CD4-positive, alpha-beta T cell (primary cell): ENCODE data around the gene BMAL2. TPM values are rescaled to one million over a fixed set of nuclear protein-coding genes. Genes with fewer than 3 reads are reported as not detected.

ENCODE experiments used
- ATAC-seq: fragments of 200-7000 bp; cut with Tn5 transposase; one replicate; pipeline ENCODE4 v1.10.0; 2022; ENCODE audit warnings: mild to moderate bottlenecking; ENCODE audit not compliant: poor library complexity
- CTCF ChIA-PET: fragments of 350-600 bp; sonication (Branson Sonifier 250); formaldehyde crosslinking; loops from one replicate; lab custom pipeline; 2021; ENCODE audit warnings: antibody characterized with exemption, inconsistent platforms; lab: Charles Lee
- POLR2A ChIA-PET: fragments of 350-600 bp; sonication (Branson Sonifier 250); formaldehyde crosslinking; loops from one replicate; lab custom pipeline; 2021; ENCODE audit warnings: antibody characterized with exemption, inconsistent platforms; lab: Charles Lee
- DNase-seq, 14 experiments: peaks; one replicate each; pipeline ENCODE4 v3.0.0-alpha.2; 2013 to 2020; ENCODE audit warnings: mixed read lengths in 2 of 14
- H3K27ac ChIP-seq, 2 donors: one replicate each; pipeline versions ENCODE4 v1.5.1 to v1.7.0; 2013; ENCODE audit warnings: low read length in 2 of 2, low read depth in 1 of 2, mild to moderate bottlenecking in 1 of 2
- H3K27me3 ChIP-seq, 2 experiments: 1 replicate in 1 of 2; 2 replicates in 1 of 2; pipeline versions ENCODE4 v1.6.1 to v1.7.0; 2013; ENCODE audit warnings: low read length in 2 of 2, control low read depth in 1 of 2, mild to moderate bottlenecking in 1 of 2, moderate library complexity in 1 of 2; ENCODE audit not compliant: insufficient read depth in 2 of 2, control insufficient read depth in 1 of 2
- H3K36me3 ChIP-seq: one replicate; pipeline ENCODE4 v1.6.1; 2013; ENCODE audit warnings: low read length, control low read depth; ENCODE audit not compliant: insufficient read depth
- H3K4me1 ChIP-seq: one replicate; pipeline ENCODE4 v1.6.1; 2013; ENCODE audit warnings: low read length, control low read depth; ENCODE audit not compliant: insufficient read depth
- H3K4me3 ChIP-seq: one replicate; pipeline ENCODE4 v1.5.1; 2013; ENCODE audit warnings: mild to moderate bottlenecking, low read length, moderate library complexity
- H3K9me3 ChIP-seq, 2 experiments: 1 replicate in 1 of 2; 2 replicates in 1 of 2; pipeline versions ENCODE4 v1.6.1 to v1.7.0; 2013; ENCODE audit warnings: low read length in 2 of 2, mild to moderate bottlenecking in 2 of 2, control low read depth in 1 of 2, moderate library complexity in 1 of 2; ENCODE audit not compliant: control insufficient read depth in 1 of 2, insufficient read depth in 1 of 2
- H3K27ac Mint-ChIP-seq: one replicate; pipeline ENCODE4 v1.8.0; 2020; ENCODE audit warnings: mixed read lengths
- H3K27me3 Mint-ChIP-seq: one replicate; pipeline ENCODE4 v1.8.0; 2021; ENCODE audit warnings: mixed read lengths
- H3K36me3 Mint-ChIP-seq: one replicate; pipeline ENCODE4 v1.8.0; 2021; ENCODE audit warnings: low read depth, mixed read lengths
- H3K4me1 Mint-ChIP-seq: one replicate; pipeline ENCODE4 v1.8.0; 2021; ENCODE audit warnings: low read depth, mixed read lengths
- H3K4me3 Mint-ChIP-seq: one replicate; pipeline ENCODE4 v1.8.0; 2020; ENCODE audit warnings: mild to moderate bottlenecking, mixed read lengths
- H3K9me3 Mint-ChIP-seq: one replicate; pipeline ENCODE4 v1.8.0; 2020; ENCODE audit warnings: mixed read lengths
- intact Hi-C, 2 experiments: fragments of 100-400 bp; cut with DNase I in 1 of 2; cut with micrococcal nuclease in 1 of 2; formaldehyde crosslinking; loops; one replicate each; pipeline versions ENCODE4 v1.15.1 to v1.9.0; 2023 to 2025; cut with DNase I, micrococcal nuclease
- total RNA-seq, 174 experiments: library from RNA in 2 of 174; stranded (reverse) in 2 of 174; gene quantifications; one replicate each; pipeline ENCODE4 v1.2.3 and lab custom pipeline; 2021 to 2026
- TF ChIP-seq, protein P1 (sequence below): fragments of 200-600 bp; IDR thresholded peaks from one replicate; pipeline ENCODE4 v1.8.0; 2022; ENCODE audit warnings: antibody characterized with exemption, mild to moderate bottlenecking

The BMAL2 gene
- total RNA-seq, 2 experiments from 2014 or later, result 0.16 to 0.17 TPM

DNA sequence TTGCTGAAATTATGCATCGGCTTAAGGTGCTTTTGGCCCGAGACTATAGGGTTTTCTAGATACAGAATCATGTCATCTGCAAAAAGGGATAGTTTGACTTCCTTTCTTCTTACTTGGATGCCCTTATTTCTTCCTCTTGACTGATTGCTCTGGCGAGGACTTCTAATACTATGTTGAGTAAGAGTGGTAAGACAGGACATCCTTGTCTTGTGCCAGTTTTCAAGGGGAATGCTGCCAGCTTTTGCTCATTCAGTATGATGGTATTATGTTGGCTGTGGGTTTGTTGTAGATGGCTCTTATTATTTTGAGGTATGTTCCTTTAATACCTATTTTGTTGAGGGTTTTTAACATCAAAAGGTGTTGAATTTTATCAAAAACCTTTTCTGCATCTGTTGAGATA is 8.3 kb downstream of the BMAL2 start:
- peaks cover 4% of the 10 kb centered on the region for H3K27me3 Mint-ChIP-seq
- H3K27ac Mint-ChIP-seq, result no peak overlapping the region
- TF ChIP-seq, protein P1, sequence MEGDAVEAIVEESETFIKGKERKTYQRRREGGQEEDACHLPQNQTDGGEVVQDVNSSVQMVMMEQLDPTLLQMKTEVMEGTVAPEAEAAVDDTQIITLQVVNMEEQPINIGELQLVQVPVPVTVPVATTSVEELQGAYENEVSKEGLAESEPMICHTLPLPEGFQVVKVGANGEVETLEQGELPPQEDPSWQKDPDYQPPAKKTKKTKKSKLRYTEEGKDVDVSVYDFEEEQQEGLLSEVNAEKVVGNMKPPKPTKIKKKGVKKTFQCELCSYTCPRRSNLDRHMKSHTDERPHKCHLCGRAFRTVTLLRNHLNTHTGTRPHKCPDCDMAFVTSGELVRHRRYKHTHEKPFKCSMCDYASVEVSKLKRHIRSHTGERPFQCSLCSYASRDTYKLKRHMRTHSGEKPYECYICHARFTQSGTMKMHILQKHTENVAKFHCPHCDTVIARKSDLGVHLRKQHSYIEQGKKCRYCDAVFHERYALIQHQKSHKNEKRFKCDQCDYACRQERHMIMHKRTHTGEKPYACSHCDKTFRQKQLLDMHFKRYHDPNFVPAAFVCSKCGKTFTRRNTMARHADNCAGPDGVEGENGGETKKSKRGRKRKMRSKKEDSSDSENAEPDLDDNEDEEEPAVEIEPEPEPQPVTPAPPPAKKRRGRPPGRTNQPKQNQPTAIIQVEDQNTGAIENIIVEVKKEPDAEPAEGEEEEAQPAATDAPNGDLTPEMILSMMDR, result no peak
- H3K36me3 Mint-ChIP-seq, result no peaks in the 10 kb centered on the region
- no peak overlapping the region for H3K4me3 ChIP-seq
- H3K4me1 Mint-ChIP-seq, result no peaks in the 10 kb centered on the region
- POLR2A ChIA-PET, result no interaction called here
- H3K27me3 ChIP-seq, result peaks cover 0 to 1% of the 10 kb centered on the region in 2 experiments
- intact Hi-C loops, result no loop called here
- no peaks in the 10 kb centered on the region for H3K9me3 Mint-ChIP-seq
- H3K9me3 ChIP-seq, result no peaks in the 10 kb centered on the region
- no peaks in the 10 kb centered on the region for H3K36me3 ChIP-seq
- H3K27ac ChIP-seq, result no peak overlapping the region
- no peaks in the 10 kb centered on the region for H3K4me1 ChIP-seq
- CTCF ChIA-PET, result no interaction called here
- H3K4me3 Mint-ChIP-seq, result no peak overlapping the region
- DNase-seq (no peak), ATAC-seq (no peak)

DNA sequence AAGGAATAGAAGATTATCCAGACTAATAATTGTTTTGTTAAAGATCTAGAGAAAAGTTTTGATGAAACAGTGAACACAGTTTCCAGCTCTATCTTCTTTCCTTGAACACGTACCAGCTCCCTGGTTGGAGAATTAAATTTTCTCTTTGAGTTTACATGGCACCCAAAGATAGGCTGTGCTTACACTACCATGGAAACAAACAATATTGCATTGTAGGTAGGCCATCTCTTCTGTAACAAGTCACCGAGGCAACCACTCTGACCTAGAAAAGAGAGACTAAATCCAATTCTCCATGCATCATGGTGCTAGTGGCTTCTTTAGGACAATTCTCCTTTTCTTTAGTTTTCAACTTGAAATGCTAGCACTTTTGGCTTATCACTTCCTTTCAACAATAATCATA is 9.9 kb downstream of the BMAL2 start:
- TF ChIP-seq, protein P1, result no peak

DNA sequence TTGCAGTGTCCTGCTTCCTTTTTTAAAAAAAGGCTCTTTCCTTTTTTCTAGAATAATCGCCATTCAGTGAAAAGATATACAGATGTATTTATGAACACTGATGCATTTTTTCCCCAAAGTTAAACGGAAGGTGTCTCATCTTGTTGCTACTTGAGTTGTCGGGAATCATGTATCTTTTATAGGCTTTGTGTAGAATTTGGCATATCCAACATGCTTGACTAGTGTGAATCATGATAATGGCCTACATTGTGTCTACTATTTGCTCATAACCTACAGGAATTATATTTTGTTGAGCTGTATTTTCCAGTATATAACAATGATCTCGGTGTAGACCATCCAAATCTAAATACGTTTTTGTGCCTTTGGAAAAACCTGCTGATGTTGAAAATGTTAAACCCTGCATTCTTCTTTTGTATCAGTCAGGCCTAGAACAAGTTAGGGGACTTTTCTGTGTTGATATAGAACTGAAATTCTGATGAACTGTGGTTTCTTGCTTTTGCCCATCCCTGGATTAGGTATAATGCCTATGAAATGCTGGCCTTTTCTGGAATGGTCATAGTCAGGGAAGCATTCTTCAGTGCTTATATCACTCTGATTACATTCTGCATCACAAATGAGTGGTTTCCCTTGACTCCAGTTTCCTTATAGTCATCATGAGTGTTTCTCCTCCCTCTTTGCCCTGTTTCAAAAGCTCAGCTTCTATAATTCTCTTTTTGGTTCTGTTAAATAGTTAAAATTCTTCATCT is 10.8 kb downstream of the BMAL2 start:
- no peaks in the 10 kb centered on the region for H3K4me1 Mint-ChIP-seq
- no peaks in the 10 kb centered on the region for H3K9me3 Mint-ChIP-seq
- no peaks in the 10 kb centered on the region for H3K36me3 Mint-ChIP-seq
- no peaks in the 10 kb centered on the region for H3K4me1 ChIP-seq
- H3K9me3 ChIP-seq, result no peaks in the 10 kb centered on the region
- H3K4me3 Mint-ChIP-seq, result no peak overlapping the region
- H3K27me3 Mint-ChIP-seq, result no peaks in the 10 kb centered on the region
- no peak overlapping the region for H3K27ac ChIP-seq
- intact Hi-C loops, result no loop called here
- DNase-seq, result no peak
- no peak for ATAC-seq
- H3K27ac Mint-ChIP-seq, result no peak overlapping the region
- H3K36me3 ChIP-seq, result no peaks in the 10 kb centered on the region
- ChIA-PET CTCF (no interaction called here), POLR2A (no interaction called here)
- TF ChIP-seq, protein P1, result no peak
- H3K27me3 ChIP-seq, result no peaks in the 10 kb centered on the region
- H3K4me3 ChIP-seq, result no peak overlapping the region

More for the DNA sequence above, 9.9 kb downstream of the BMAL2 start:
- H3K4me1 ChIP-seq, result no peaks in the 10 kb centered on the region
- H3K9me3 ChIP-seq, result no peaks in the 10 kb centered on the region
- no peaks in the 10 kb centered on the region for H3K36me3 Mint-ChIP-seq
- DNase-seq, result no peak
- no peaks in the 10 kb centered on the region for H3K9me3 Mint-ChIP-seq
- H3K4me3 Mint-ChIP-seq, result no peak overlapping the region
- H3K27me3 Mint-ChIP-seq, result no peaks in the 10 kb centered on the region
- no peaks in the 10 kb centered on the region for H3K36me3 ChIP-seq
- H3K4me3 ChIP-seq, result no peak overlapping the region
- no peaks in the 10 kb centered on the region for H3K4me1 Mint-ChIP-seq
- CTCF ChIA-PET, result no interaction called here
- intact Hi-C loops, result no loop called here
- ATAC-seq, result no peak
- POLR2A ChIA-PET, result no interaction called here
- H3K27me3 ChIP-seq, result no peaks in the 10 kb centered on the region
- no peak overlapping the region for H3K27ac ChIP-seq
- H3K27ac Mint-ChIP-seq, result no peak overlapping the region
